Esophagus muscularis mucosa (tissue), 4 donors: ENCODE results near the gene ADAMTS19.

ENCODE experiments used
- EP300 ChIP-seq: sonication (generic); formaldehyde crosslinking; IDR thresholded peaks from one replicate; pipeline ENCODE4 v1.6.1; 2017; ENCODE audit warnings: antibody characterized with exemption
- POLR2A ChIP-seq: fragments of 450-650 bp; IDR thresholded peaks from one replicate; pipeline ENCODE4 v1.6.1; 2017; ENCODE audit warnings: antibody characterized with exemption, moderate library complexity, mild to moderate bottlenecking, low read depth
- POLR2AphosphoS5 ChIP-seq, 2 donors: sonication (generic); formaldehyde crosslinking; IDR thresholded peaks; one replicate each; pipeline ENCODE4 v1.6.1; 2017; ENCODE audit warnings: antibody characterized with exemption in 2 of 2
- TF ChIP-seq, protein P1 (sequence below), 3 experiments: fragments of 200-600 bp in 2 of 3; fragments of 450-650 bp in 1 of 3; sonication (generic) in 2 of 3; IDR thresholded peaks; one replicate each; pipeline ENCODE4 v1.5.1; 2017 to 2019; ENCODE audit warnings: antibody characterized with exemption in 3 of 3, mild to moderate bottlenecking in 2 of 3, moderate library complexity in 1 of 3

GRCh38 chr5:129746876-129747275 lies 286.8 kb downstream of the ADAMTS19 start:
- TF ChIP-seq EP300 (no peak), POLR2AphosphoS5 (IDR thresholded peaks at IDR 0.05) (no peak), POLR2A (no peak)
- TF ChIP-seq, protein P1, sequence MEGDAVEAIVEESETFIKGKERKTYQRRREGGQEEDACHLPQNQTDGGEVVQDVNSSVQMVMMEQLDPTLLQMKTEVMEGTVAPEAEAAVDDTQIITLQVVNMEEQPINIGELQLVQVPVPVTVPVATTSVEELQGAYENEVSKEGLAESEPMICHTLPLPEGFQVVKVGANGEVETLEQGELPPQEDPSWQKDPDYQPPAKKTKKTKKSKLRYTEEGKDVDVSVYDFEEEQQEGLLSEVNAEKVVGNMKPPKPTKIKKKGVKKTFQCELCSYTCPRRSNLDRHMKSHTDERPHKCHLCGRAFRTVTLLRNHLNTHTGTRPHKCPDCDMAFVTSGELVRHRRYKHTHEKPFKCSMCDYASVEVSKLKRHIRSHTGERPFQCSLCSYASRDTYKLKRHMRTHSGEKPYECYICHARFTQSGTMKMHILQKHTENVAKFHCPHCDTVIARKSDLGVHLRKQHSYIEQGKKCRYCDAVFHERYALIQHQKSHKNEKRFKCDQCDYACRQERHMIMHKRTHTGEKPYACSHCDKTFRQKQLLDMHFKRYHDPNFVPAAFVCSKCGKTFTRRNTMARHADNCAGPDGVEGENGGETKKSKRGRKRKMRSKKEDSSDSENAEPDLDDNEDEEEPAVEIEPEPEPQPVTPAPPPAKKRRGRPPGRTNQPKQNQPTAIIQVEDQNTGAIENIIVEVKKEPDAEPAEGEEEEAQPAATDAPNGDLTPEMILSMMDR (IDR thresholded peaks at IDR 0.05) = no peak
